HG02938 (cell line): ENCODE data around the gene PIGC.

Experiments used
- ATAC-seq: cut with Tn5 transposase; IDR thresholded peaks from one replicate; pipeline ENCODE4 v1.9.1; 2021; ENCODE audit warnings: mild to moderate bottlenecking, moderate library complexity; ENCODE audit not compliant: unreplicated experiment

PIGC gene

GRCh38 chr1:172431721-172432192, 12.1 kb downstream of the PIGC start:
- no peak for ATAC-seq

- ATAC-seq: no peak
Measured at GRCh38 chr1:172431204-172431603, 12.7 kb downstream of the PIGC start.

GRCh38 chr1:172430128-172430454, 13.8 kb downstream of the PIGC start:
- ATAC-seq: no peak

- no peak for ATAC-seq
Measured at GRCh38 chr1:172429331-172430127, 14.3 kb downstream of the PIGC start.

DNA sequence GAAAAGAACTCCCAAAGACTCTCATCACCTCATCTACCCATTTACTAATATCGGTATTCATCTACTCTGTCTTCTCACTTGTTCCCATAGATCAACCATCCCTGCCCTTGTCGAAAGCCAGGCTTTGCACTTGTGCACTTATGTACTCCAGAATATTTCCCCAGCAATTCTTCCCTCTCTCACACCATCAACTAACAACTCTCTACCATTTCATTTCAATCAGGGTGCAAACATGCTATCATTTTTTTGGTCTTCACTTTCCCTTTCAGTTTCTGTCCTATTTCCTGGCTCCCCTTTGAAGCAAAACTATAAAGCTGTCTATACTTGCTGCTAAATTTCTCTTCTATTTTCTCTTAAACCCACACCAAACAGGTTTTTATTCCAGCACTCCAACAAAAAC, 16.7 kb downstream of the PIGC start:
- no peak for ATAC-seq

DNA sequence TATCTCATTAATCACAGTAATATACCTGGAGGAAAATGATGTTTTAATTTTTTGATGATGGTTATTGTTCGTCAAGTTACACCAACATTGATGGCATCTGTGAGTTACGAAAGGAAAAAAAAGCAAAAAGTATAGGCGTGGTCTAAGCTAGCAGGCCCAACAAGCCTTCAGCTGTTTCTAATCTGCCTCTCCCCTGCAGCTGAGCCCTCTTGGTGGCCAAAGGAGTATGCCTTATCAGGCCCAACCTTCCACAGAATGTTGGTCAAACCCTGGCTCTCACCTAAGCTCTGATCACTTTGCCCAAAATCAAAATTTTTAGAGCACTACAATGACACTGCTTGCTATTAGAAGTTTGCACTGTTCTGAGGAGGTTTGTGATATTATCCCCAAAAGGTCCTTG, 18.5 kb downstream of the PIGC start:
- no peak for ATAC-seq

GRCh38 chr1:172423336-172423735, 20.5 kb downstream of the PIGC start:
- no peak for ATAC-seq

GRCh38 chr1:172421974-172422604, 21.8 kb downstream of the PIGC start:
- ATAC-seq: no peak

DNA sequence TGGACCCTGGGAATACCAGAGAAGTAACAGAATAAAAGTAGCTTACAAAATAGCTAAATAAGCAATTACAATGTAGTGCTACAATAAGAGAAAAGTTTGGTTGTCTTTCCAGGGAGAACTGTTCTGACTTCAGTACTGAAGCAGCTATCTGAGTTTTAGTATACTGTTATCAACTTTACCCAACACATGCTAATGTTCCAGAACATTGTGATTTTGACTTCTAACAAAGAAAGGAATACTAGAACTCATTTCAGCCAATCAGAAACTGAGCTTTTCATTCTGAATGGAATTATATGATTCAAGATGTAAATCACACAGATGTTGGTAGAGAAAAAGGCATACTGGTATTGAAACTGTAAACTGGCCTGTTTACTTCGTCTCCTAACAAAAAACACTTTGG, 23.5 kb downstream of the PIGC start, which contains the start of gene C1orf105:
Gene C1orf105 (plus strand): TSS at position 301 of the 400 bp plus-strand sequence. CDS start 201 bp downstream, outside the sequence.
- no peak for ATAC-seq

DNA sequence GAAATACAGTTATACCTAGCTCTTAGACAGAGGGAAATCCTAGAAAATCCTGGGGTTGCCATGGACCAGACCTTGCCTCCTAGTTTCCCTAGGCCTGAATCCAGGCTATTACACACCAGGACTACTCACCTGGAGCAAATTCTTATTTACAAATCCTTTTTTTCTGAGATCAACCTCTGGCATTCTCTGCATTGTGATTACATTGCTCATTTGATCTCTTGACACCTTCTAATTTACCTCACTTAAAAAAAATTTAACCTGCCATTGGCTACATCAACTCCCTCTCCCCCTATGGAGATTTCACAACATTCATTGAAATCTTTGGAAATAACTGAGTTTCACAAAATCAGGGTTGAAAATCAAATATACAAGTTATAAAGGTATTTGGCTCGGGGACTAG, 26.3 kb downstream of the PIGC start:
- ATAC-seq: no peak

DNA sequence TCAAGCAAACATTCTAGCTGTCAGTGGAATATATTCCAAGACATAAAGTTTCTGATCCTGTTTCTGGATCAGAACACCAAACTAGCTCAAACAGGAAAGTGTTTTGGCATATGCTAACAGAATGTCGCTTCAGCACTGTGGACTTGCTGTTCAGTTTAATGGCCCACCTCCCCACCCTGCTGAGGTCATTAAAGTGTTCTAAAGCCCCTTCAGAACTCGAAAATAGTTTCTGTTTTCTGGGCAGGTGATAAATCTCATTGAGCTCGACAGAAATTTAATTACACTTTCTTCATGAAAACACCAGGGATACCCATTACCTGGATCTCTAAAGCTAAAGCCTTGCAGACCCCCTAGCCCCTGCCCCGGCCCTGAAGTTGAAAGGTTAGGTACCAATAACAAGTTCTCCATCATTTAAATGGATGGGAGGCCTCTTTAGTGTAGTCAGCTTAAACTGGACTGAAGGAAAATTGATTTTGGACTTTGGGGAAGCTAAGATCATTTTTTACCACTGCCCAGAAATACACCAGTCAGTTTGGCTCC, 27.3 kb downstream of the PIGC start:
- ATAC-seq: no peak

DNA sequence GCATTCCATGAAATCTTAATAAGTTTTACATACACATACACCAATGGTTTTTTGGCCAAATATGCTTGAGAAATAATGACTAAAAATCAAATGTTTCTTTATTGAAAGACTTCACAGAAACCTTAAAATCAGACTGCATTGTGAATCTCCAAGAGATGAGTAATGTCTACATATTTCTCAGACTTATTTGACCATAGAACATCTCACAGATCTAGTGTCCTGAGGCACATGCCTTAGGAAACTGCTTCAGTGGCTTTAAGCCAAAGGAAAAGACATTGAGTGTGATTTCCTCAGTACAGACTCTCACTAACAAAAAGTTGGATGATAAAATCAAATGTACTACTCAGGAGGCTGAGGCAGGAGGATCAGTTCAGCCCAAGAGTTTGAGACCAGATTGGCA, 29.5 kb downstream of the PIGC start:
- ATAC-seq: no peak

DNA sequence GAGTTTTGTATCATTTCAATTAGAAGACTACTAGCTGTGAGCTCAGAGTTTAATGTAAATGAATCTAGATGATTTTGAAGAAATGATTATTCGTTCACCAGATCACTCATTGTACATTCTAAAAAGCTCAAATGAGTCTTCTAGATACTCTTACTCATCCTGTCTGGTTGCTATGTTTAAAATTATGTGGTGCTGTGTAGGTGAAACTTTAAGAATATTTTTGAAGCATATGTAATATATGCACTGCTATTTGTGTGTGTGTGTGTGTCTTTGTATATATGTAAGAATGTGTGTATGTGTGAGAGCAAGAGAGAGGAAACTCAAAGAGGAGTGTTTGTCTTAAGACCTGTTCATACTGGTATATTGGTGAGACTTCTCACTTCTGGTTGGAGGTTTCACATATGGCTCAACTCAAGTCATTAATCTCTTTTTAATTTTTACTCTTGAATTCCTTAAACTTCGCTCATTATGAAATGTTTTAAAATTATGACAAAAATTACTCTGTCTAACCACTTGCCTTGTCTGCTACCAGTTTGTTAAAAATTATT, 32.0 kb downstream of the PIGC start:
- ATAC-seq: no peak

DNA sequence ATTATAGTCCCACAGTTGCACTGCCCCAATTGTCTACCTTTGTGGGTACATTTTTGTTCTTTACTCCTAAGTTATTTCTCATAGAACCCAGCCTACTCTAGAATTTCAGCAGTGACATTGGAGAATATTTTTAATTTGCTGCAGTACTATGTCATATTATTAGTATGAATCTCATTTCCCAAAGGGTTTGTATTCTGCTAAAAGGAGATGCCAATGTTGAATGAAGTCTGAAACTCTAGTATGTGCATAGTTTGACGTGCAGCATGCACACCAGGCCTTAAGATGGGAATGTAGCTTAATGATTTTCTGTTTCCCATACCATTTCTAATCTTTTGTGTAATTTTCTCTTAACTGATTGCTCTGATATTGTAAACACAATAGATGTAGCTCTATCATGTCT, 33.8 kb downstream of the PIGC start:
- ATAC-seq: no peak

- ATAC-seq: no peak
Measured at GRCh38 chr1:172408958-172409357, 34.9 kb downstream of the PIGC start.

GRCh38 chr1:172406968-172407367, 36.9 kb downstream of the PIGC start:
- no peak for ATAC-seq

DNA sequence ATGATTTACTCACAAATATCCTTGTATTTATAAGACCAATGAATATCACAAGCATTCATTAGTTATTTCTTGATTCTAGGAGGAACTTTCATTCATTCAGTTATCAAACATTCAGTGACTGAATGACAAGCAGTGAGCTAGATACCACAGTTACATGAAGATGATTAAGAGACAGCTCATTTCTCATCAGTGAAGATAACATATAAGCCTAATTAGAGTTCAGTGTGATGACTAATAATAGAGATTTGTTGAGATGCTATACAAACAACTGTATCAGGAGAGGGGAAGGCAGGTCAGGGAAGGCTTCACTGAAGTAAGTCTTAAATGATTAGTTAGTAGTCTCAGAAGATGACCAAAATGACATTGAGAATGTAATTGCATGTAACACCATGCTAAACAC, 38.0 kb downstream of the PIGC start:
- ATAC-seq: no peak

DNA sequence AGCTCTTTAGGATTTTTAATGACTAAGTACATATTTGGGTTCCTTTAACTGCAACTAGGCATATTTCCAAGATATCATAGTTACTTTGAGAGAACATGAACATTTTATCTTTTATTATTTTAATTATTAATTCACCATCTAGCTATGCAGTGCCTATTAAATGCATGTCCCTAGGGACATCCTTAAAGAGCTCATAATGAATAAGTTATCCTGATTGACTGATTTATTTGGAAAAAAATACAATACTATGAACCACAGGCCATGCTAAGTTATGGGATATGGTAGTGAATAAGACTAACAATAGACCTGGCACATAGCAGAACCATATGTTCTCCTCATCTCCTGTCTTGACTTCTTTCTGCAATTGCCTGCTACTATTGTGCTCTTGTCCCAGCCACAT, 39.7 kb downstream of the PIGC start:
- no peak for ATAC-seq

- no peak for ATAC-seq
Measured at GRCh38 chr1:172402878-172403569, 40.8 kb downstream of the PIGC start.

GRCh38 chr1:172401892-172402291, 42.0 kb downstream of the PIGC start:
- ATAC-seq: no peak

GRCh38 chr1:172401477-172401876, 42.4 kb downstream of the PIGC start:
- ATAC-seq: no peak
